KOPT-K1 (cell line): ENCODE results near the gene KAZN.

Experiments
- H3K27ac ChIP-seq: fragments of 200-600 bp; sonication (generic); 2 replicates; pipeline ENCODE4 v1.5.1; 2016; ENCODE audit warnings: antibody characterized with exemption, mild to moderate bottlenecking, low read depth, low read length; ENCODE audit not compliant: poor library complexity, severe bottlenecking
- H3K36me3 ChIP-seq: fragments of 200-600 bp; sonication (generic); 2 replicates; pipeline ENCODE4 v1.5.1; 2017; ENCODE audit warnings: antibody characterized with exemption, mild to moderate bottlenecking, low read length, moderate library complexity; ENCODE audit not compliant: insufficient read depth
- H3K9me3 ChIP-seq: fragments of 200-600 bp; sonication (generic); 2 replicates; pipeline ENCODE4 v1.5.1; 2017; ENCODE audit warnings: antibody characterized with exemption, low read length, mild to moderate bottlenecking; ENCODE audit not compliant: insufficient read depth, poor library complexity, severe bottlenecking

The KAZN gene

DNA sequence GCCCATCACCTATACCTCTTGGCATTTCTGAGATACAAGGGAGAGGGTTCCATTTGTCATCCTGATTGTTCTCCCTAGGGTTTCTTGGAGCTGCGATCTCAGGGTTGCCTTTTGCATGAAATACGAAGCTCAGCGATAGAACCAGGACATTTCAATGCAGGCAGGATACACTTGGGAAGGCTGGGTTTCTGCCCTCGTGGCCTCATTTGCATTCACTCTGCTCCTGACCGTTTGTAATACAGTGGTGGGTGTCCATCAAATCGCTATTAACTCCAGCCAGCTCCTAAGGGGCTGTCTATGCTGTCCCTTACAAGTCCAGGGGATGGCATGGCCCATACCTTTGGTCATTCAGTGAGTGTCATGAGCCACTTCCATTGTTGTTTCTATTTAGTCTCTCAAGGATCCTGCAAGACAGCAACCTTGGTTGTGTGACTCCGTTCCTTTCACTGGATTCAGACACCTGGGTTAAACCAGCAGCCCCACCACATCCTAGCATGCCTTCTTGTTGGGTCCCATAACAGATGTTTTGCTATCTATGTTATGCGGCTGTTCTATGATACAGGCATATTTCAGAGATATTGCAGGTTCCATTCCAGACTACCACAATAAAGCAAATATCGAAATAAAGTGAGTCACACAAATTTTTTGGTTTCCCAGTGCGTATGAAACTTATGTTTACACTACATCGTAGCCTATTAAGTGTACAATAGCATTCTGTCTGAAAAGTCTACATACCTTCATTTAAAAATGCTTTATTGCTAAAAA is 18.3 kb downstream of the KAZN start:
- Histone ChIP-seq H3K36me3 (no peaks in the 10 kb centered on the region), H3K27ac (no peak overlapping the region), H3K9me3 (peaks cover 3% of the 10 kb centered on the region)

DNA sequence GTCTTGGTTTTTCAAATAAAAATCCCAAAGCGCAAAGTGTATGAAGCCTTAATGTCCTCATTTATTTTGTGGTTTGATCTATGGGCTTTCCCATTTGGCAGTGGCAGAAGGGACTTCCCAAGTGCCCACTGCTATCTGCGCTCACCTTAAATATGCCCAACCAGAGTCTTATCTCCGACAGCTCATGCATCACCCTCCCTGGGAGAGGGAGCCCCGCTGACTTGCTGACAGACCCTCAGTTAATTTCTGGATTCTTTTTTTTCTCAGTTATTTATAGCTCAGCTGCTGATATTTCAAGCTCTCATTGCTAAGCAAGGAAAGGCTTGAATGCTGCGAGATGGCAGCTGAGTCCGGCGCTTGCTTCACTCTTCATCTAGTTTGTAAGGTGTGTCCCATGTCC is 19.3 kb downstream of the KAZN start:
- H3K27ac ChIP-seq: no peak overlapping the region
- H3K9me3 ChIP-seq: peaks cover 3% of the 10 kb centered on the region
- no peaks in the 10 kb centered on the region for H3K36me3 ChIP-seq

DNA sequence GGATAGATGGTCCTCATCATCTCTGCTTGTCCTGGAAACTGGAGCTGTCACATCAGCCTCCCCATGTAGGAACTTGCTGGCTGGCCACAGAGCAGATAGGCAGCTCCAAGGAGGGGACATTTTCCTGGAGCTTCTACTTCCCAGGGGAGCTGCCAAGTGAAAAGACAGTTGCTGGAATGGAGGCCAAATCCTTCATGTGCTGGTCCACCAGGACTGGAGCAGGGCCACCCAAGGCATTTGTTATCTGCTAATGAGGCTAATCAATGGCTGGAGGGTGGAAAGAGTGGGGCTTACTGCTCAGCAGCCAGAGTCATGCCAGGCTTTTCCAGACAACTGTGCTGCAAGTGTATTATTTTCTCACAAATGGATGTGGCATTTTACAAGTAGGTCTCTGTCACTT is 22.5 kb downstream of the KAZN start:
- Histone ChIP-seq H3K27ac (no peak overlapping the region), H3K9me3 (peaks cover 3% of the 10 kb centered on the region), H3K36me3 (no peaks in the 10 kb centered on the region)

DNA sequence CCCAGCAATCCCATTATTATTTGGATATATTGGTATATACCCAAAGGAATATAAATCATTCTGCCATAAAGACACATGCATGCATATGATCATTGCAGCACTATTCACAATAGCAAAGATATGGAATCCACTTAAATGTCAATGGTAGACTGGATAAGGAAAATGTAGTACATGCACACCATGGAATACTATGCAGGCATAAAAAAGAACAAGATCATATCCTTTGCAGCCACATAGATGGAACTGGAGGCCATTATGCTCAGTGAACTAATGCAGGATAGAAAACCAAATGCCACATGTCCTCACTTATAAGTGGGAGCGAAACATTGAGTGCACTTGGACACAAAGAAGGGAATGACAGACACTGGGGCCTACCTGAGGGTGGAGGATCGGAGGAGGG is 24.6 kb downstream of the KAZN start:
- H3K27ac ChIP-seq: no peak overlapping the region
- no peaks in the 10 kb centered on the region for H3K36me3 ChIP-seq
- peaks cover 3% of the 10 kb centered on the region for H3K9me3 ChIP-seq

DNA sequence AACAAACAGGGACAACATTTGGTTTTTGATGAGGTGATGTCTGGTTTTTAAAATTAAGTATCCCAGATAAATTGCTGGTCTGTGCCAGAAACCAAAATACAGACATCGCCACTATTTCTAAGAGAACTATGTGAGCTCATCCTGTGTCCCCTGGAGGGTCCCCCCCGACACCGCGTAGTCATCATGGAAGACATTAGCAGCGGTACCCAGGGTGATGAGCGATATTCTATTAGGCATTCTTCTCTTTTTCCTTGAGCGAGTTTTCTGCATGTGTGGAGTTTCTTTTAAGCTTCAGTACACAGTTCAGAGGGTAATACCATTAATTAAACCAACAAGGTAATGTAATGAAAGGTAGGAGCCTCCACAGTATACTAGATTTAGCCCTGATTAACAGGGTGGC is 26.5 kb downstream of the KAZN start:
- Histone ChIP-seq H3K36me3 (no peaks in the 10 kb centered on the region), H3K27ac (no peak overlapping the region)

DNA sequence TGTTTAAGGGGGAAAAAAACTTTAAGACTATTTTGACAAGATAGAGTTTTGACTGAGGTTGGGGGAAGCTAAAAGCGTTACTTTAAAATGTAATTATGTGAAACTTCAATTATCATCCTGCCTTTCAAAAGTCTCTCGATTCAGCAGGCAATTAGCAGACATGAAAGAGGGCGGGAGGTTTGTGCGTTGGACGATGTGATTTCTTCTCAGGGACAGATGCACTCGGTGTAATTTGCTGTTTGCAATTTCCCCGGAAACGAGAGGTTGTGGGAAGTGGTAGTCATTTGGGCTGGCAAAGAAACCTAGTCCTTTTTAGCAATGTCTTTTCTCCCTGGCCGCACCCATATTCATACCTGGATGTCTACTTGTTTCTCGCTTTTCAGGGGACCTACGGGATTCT is 27.1 kb downstream of the KAZN start:
- Histone ChIP-seq H3K27ac (no peak overlapping the region), H3K36me3 (no peaks in the 10 kb centered on the region), H3K9me3 (no peaks in the 10 kb centered on the region)

More for the DNA sequence above, 26.5 kb downstream of the KAZN start:
- H3K9me3 ChIP-seq: no peaks in the 10 kb centered on the region

DNA sequence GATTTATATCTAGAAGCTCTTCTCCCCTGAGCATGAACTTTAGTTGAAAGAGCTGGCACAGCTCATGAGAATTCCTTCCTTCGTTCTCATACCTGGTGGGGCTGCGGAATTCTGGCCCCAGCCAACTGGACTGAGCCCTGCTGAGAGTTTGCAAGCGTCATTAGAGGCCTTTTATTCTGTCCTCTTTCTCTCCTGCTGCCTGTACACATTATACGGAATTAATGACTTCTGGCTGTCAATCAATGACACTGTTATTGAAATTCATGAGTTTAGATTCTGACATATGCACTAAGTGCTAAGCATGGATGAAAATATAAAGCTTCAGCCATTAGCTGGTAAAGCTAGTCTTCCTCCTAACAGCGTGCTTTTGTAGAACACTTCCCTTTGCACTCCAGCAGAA is 27.5 kb downstream of the KAZN start:
- Histone ChIP-seq H3K36me3 (no peaks in the 10 kb centered on the region), H3K27ac (no peak overlapping the region), H3K9me3 (no peaks in the 10 kb centered on the region)

DNA sequence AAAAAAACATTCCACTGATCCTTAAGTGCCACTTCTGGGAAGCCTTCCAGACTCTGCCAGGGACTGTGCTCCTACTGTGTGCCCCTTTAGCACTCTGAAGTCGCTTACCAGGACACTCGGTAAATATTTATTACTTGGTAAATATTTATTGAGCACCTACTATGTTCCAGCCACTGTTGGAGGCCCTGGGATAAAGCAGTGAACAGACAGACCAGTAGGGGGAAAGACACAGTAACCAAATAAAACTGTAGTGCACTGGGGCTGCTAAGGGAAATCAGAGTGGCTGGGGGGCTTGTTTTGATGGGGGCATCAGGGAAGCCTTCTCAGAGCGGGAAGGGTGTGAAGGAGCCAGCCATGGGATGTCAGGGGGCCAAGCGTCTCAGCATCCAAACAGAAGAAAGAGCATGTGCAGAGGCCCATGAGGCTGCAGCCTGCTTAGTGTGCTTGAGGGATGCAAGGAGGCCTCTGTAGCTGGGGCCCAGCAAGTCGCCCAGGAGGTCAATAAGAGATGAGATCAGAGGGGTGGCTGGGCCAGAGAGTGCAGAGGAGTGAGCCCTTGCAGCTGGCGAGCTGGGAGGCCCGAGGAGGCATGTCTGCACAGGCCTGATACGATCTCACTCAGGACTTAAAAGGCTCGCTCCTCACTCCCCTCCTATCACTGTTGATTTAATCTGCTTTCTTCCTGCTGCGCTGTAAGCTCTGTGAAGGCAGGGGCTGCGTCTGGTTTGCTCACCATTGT is 28.6 kb downstream of the KAZN start:
- H3K9me3 ChIP-seq: no peaks in the 10 kb centered on the region
- no peak overlapping the region for H3K27ac ChIP-seq
- H3K36me3 ChIP-seq: no peaks in the 10 kb centered on the region

DNA sequence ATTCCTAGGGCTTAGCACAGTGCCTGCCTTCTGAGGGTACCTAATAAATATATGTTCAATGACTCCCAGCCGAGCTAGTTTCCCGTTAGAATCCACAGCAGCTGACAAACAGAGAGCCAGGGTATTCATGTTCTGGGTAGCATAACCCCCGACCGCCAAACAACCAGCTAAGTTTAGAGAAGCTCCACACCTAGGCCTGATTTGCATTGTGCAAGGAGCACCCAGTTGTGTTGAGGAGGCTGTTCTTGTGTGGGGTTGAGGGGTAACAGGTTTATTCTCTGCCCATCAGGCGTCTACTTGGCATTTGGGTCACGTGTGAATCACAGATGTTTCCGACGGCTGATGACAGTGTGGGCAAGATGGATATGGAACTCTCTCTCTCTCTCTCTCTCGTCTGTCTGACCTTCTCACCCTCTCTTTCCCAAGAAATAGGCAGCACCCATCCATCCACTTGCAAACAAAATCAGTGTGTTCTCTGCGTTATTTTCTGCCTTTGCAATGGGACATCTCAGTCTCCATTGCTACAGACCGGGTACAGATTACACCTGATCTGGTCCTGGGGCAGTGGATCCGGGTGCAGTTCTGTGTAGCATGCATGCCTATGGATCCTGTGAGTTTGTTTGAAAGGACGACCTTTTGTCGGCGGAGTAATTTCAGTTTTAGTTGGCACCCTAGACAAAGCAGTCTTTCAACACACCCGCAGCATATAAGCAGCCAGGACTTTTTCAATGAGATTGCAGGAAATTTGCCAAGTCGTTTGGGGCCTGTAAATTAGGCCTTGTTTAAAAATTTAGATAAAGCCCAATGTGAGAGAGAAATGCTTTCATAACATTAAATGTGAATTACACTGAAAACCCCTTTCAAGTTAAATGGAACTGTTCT is 29.4 kb downstream of the KAZN start:
- Histone ChIP-seq H3K27ac (no peak overlapping the region), H3K36me3 (no peaks in the 10 kb centered on the region), H3K9me3 (no peaks in the 10 kb centered on the region)

DNA sequence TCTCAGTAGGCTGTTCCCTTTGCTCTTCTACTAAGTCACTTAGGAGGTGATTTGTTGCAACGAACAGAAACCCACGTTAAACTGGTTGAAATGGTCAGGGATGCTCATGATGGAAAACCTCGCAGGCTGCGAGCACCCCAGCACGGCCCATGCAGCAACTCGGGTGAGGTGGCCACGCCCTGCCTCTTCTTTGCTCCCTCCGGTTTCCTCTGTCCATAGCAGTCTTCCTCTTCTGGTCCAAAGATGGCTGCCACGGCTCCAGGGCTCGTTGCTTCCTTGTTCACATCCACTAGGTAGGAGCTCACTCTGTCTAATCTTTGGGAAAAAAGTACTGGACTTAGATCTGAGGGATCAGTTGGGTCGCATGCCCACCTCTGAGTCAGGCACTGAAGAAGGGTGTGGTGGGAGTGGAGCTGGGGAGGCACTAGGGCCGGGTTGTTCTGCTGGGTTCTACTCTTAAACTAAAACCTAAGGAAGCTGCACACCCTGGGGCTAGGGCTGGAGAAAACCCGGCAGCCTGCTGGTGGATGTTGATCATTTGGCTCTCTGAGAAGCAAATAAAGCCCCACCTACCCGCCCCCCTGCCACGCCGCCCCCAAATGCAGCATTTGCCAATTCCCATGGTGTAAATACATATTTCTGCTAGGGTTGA is 31.0 kb downstream of the KAZN start:
- no peaks in the 10 kb centered on the region for H3K9me3 ChIP-seq

DNA sequence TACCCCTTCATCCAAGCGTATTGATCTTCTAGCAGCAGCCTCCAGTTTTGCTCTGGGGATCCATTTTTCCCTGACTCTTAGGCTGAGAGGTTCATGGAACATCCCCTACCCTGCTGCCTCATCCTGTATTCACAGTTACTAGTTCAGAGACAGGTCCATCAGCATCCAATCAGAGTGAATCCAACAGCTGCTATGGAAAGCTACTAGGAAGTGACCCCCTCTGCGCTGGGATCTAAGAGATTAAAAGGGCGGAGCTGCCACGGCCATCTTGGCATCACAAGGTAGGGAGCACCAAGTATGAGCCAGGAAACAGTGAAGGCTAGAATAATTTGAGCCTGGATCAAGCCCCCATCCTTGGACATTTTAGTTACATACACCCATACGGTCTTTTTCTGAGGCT is 32.5 kb downstream of the KAZN start:
- Histone ChIP-seq H3K9me3 (no peaks in the 10 kb centered on the region), H3K36me3 (no peaks in the 10 kb centered on the region), H3K27ac (no peak overlapping the region)

More for the DNA sequence above, 31.0 kb downstream of the KAZN start:
- Histone ChIP-seq H3K36me3 (no peaks in the 10 kb centered on the region), H3K27ac (no peak overlapping the region)

DNA sequence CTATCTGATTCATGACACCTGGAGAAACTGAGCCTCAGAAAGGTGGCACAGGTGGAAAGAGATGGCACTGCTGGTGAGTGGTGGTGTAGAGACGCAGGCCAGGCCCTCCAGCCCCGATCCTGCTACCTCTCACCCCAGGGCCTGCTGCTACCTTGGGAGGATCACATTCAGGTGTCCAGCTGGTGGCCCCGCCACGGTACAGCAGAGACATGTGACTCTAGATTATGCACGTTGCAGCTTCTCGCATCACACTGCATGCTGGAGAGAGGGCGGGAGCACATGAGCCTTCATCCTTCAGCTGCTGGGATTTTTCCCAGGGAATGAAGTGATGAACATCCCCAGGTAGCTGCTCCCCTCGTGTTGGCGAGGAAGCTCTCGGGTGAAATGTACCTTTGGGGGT is 32.9 kb downstream of the KAZN start:
- H3K36me3 ChIP-seq: no peaks in the 10 kb centered on the region
- H3K9me3 ChIP-seq: no peaks in the 10 kb centered on the region
- no peak overlapping the region for H3K27ac ChIP-seq

DNA sequence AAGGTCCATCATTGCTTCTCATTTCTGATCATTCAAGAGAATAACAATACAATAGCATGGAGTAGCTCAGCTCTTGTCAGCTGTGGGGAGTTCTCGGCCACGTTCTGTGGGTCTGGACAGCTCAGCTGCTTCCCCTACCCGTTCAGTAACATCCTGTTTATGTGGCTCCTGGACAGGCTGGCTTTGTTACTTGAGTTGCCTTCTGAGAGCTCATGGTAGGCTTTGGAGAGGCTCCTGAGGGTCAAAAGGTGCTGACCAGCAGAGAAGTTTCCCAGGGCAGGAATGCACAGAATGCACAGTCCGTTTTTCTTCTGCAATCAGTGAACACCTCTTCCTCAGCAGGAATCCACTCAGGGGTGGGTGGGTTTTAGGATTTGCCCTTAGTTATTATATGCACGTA is 36.0 kb downstream of the KAZN start:
- Histone ChIP-seq H3K36me3 (no peaks in the 10 kb centered on the region), H3K27ac (no peak overlapping the region), H3K9me3 (no peaks in the 10 kb centered on the region)

DNA sequence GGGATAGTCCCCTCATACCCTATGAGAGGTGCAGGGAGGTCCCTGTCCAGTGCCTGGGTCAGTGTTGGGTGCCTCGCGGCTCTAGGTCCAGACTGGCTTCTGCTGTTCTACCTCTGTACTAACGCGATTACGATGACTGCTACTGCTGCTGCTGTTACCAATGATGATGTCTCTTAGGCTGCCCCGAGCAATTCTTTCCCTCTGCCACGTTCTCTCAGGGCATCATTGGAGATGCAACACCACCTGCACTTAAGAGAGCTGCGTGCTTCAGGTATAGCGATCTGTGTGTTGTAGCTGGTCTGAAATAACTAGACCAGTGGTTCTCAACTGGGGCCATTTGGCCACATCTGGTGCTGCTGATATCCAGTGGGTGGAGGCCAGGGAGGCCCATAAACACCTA is 36.9 kb downstream of the KAZN start:
- no peak overlapping the region for H3K27ac ChIP-seq
- no peaks in the 10 kb centered on the region for H3K9me3 ChIP-seq
- H3K36me3 ChIP-seq: no peaks in the 10 kb centered on the region
